Endometrial microvascular endothelial cells (primary cell): ENCODE data around the gene MAML2. TPM values are rescaled to one million over a fixed set of nuclear protein-coding genes. Genes with fewer than 3 reads are reported as not detected.

Source experiments
- in situ Hi-C: cut with HindIII; loops from 2 replicates; pipeline ENCODE4 v1.10.0; 2017; ENCODE audit warnings: low sequenced_read_pairs, low pct_unique_long_range_greater_than_20kb; ENCODE audit errors: inconsistent ontology term
- total RNA-seq: library from RNA; depleted of rRNA; stranded (reverse); fragments of >200 nt; gene quantifications from one replicate; pipeline ENCODE4 v1.2.3, GENCODE V29; 2015; ENCODE audit errors: inconsistent ontology term

Gene MAML2
- total RNA-seq, 1 donor from 2014 or later: 4.0 TPM

DNA sequence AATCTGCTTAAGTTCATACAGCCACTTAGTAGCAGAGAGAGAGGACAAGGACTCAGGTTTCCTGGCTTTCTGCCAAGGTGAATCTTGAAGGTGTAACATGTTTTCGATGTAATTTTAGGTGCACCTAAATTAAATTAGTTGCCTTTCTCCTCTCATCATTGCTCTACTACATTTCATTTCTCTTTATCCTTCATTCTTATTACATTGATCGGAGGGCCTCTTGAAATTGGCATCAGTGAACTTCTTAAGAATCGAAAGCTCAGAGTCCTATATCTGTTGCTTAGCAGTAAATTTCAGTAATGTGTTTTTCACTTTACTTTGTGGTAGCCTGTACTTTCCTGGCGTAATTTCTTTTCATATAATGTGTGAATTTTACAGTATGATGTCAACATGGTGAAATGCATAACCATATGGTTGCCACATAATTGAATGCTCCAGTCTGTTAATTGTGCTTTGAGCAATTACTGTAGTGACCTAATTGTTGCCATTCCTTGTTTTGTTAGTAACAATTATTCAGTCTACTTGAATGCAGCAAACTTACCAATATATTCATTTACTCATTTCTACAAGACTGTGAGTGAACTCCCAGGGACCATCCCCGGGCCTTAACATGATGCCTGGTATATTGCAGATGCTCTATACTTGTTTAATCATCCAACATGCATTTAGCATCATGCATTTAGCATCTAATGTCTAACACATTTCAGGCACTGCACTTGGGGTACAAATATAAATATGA, 138.1 kb downstream of the MAML2 start:
- in situ Hi-C loops: no loop called here

DNA sequence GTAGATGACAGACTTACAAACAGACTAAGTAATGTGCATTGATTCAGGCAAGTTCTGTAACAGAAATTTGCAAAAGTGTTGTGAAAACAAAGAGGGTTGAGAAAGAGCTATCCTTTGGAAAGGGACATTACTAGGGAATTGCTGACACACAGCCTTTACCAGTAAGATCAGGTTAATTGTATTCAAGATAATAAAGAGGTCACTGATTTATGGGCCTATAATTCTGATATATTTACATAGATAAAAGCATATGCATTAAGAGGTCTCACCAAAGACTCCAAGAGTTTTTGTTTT, 138.7 kb downstream of the MAML2 start:
- in situ Hi-C loops: no loop called here

DNA sequence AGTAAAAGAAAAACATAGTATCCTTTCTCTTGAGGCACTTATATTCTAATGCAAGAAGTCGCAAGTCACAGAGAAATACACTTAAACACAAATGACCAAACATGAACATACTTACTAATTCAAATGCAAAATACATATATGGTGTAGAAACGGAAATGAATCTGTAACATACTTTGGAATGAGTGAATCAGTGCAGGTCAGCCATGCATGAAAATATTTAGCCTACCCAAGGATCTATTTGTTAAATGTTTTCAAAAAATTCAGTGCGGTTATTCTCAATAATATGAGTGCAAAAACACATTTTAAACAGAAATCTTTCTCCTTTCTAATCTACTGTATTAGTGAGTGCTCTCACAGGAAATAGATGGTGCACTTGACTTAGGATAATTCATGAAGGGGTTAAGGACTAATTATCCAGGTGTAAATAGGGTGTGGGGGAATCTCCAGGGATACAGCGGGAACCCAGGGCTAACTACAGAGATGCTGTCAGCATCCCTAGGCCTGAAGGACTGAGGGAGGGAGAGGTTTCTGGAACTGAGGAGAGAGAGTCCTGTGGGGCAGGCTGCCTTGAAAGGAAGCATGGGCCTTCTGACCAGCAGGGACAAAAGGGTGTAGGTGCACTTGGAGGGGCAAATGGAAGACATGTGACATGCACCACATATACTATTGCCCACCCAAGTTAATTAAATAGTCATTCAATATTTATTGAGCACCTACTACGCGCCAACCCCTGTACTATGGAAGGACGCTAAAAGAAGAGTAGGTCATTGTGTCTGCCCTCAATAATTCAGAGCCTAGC, 139.2 kb downstream of the MAML2 start:
- in situ Hi-C loops: no loop called here

DNA sequence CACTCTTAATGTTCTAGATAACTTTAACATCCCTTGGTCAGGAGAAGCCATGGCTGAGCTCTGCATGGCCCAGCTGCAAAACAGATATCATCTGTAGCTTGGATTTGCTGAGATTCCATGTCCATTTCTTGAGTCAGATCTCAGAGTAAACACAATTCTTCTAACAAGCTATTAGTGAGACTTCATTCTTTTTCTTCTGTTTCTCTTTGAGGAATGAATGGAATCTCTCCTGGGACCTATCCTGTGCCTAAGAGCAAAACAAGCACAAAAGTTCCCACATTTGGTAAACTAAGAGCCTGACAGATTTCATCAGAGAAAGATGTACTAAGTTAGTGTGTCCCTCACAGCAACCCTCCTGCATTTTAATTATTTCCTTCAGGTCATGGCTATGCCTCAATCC, 142.8 kb downstream of the MAML2 start:
- in situ Hi-C loops: no loop called here

DNA sequence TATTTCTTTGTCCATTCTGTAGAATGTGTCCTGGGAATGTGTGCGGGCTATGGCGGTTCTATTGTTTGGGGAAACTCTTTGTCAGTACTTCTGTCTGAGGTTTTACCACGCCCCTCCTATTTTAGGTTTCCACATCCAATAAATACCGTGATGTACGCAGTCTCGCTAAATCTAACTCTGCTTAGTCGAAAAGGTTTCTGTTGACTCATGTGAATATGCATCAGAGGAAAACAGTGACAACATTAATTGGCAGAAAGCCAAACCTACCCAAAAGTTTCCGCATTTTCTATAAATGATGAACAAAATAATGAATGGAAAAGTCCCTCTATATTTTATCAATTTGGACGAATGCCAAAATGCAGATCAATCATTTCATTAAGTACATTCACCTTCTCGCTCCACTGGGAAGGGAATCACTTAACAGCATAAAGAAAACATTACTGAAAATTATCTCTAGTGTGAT, 143.4 kb downstream of the MAML2 start:
- in situ Hi-C loops: no loop called here

DNA sequence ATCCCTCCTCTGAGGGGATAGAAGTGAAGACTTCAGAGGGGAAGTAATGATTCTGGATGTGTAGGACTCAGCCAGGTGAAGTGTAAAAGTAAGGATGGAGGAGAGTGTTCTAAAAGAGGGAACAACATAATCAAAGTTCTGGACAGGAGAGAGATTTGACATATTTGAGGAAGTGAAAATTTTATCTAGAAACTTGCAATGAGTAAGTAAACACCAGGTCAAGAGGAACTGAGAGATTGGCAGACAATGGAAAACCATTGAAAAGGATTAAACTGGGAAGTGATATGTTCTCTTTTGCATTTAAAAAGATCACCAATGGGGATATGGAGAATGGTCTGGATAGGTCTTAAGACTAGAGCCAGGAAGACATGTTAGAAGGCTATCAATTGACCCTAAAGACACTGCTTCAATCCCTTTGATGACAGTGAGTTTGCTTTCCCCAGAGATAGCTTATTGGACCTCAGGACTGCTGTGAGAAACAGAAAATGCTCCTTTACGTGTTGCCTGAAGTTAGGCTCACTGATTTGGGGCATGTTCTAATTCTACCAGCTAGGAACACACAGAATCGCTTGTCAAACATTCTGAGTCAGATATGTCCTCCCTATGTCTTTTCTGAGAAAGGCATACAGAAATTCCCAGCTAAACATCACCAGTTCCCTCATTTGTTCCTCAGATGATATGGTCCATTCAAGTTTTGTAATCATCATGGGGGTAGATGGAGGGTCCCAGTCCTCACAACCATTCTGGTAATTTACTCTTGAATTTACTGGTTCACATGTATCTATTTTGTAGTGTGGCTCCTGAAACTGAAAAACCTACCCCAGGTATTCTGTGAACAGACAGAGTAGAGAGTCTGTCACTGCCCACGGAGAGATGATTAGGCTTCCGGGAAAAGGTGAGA, 144.9 kb downstream of the MAML2 start:
- in situ Hi-C loops: no loop called here

DNA sequence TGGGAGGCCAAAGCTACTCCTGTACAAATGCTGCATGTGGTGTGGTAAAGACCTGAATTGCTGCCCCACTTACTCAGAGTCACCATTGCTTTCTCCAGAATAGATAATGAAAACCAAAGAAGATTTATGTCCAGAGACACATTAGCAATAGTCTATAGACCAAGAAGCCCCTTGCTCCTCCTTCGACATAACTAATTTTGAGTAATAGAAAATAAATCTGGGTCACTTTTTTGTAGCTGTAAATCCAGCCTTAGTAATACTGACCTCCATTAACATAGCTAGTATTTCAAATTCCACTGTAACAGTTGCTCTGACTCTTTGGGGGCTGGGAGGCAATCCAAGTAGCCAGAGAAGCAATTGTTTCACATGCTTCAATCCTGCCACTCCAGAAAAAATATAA, 145.9 kb downstream of the MAML2 start:
- in situ Hi-C loops: no loop called here

DNA sequence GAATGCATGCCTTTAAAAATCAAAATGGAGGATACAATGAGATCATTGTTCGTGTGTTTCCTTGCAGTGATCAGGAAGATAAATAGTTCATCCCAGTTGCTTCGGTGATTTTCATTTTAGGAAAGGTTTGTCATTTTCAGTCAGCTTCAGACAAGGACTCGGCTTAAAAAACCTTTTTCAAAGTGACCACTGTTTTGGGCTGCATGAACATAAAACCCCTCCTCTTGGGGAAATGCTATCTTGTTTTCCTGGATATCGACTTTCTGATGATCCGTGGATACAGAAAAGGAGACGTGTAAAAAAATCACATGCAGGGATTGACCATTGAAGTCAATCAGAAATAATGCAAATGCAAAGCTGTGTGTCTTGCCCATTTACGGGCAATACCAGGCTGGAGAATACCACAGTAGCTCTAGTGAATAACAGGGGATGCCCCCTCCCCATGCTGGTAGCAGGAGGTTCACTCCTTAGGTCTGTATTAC, 146.8 kb downstream of the MAML2 start:
- in situ Hi-C loops: no loop called here

DNA sequence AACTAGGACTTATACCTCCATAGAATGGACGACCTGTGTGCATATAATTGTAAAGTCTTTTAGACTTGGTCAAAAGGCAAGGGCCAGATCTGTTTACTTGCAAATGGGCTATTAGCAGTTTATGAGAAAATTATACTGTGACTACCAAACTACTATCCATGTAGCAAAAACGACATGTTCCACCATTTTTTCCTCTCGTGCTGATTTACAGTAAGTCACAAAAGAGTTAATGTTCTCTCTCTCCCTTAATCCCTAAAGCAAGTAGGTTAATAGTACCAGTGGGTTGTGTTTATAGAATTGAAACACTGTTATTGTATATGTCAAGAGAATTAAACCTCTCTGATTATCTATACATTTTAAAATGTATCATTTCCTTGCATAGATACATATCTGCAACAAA, 147.3 kb downstream of the MAML2 start:
- in situ Hi-C loops: no loop called here

DNA sequence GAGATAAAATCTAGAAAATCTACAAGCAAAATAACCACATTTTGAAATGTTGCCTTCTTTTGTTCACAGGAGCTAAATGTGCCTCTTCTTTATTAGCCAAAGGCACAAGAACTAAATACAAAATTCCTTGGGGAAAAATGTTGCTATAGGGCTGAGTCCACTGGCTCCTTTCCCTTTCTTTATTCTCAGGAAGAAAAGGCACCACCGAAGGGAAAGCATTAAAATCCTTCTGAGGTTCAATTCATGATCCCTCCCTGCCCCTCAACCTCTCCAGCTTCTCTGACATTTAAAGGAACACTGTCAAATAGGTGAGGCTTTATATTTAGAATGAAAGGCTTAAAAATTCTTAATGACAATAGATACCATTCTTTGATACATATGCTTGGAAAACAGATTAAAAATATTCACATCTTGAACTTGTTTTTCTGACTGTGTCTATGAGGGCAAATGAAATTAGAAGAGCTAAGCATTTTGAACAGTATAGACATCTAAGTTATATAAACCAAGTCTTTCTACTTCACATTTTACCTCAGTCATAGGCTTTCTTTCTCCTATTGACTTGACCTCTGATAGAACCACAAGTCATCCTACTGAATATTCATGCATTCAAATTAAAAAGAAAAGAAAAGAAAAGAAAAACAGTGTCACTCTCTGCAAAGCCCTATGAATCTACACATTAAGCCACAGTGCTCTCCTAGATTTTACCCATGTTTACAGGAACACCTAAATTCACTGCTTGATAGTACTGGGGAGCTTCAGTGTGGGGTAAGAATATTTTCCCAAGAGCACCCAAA, 148.2 kb downstream of the MAML2 start:
- in situ Hi-C loops: no loop called here

DNA sequence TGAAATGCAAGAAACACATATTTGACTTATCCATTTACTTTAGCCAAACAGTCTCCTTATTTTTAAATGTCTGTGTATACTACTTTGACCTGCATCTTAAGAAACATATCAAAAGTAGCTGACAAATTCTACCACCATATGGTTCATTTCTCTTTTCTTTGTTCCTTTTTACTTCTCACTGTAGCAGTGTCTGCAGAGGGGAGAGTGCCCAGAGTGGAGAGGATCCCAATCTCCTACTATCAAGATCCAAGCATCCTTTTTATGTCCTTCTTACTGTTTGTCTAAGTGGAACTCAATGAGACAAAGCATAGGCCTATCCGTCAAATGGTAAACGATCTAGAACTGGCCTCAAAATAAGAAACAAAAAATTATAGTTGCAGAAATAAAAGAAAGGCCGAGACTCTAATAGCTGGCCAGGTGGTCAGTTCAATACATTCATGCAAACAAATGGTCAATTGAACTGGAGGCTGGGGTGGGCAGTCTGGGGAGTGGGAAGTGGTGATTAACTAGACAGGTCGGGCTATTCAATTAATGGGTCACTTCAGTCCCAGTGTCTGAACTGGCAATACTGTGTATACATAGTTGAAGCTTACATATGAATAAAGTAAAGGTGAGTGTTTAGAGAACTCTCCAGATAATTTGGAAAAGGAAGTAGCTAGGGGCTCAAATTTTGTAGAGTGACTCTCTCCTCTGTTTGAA, 149.1 kb downstream of the MAML2 start:
- in situ Hi-C loops: no loop called here

DNA sequence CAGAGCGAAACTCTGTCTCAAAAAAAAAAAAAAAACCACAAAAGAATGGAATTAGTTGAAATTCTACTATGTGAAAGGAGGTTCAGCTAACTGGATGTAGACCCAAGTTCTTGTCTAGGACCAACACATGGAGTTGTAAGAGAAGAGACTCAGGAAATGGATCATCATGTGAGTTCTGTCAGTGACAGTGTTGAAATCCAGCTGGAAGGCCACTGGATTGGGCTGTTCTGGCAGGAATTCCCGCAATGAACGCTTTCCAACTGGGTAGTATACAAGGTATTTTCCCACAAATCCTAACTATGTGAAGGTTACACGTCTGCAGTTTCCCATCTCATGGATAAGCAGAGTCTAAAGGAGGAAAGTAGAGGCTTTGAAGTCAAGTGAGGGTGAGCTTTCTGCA, 151.2 kb downstream of the MAML2 start:
- in situ Hi-C loops: no loop called here

DNA sequence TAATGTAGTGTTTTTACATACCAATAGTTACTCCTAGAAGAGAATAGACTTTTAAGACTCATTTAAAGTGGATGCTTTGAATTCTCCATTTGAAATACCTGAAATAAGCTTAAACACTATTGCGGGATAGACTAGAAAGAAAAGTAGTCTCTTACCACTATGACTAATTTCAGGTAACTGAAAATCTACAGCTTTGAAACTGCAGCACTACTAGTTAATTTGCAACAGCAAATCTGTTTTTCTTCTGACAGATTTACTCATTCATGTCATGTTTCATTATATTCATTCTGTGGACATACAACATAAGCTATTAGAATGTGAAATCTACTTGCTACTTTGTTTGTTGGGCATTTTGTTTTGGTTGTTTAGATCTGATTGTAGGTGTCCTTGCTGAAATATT, 153.6 kb downstream of the MAML2 start:
- in situ Hi-C loops: no loop called here

DNA sequence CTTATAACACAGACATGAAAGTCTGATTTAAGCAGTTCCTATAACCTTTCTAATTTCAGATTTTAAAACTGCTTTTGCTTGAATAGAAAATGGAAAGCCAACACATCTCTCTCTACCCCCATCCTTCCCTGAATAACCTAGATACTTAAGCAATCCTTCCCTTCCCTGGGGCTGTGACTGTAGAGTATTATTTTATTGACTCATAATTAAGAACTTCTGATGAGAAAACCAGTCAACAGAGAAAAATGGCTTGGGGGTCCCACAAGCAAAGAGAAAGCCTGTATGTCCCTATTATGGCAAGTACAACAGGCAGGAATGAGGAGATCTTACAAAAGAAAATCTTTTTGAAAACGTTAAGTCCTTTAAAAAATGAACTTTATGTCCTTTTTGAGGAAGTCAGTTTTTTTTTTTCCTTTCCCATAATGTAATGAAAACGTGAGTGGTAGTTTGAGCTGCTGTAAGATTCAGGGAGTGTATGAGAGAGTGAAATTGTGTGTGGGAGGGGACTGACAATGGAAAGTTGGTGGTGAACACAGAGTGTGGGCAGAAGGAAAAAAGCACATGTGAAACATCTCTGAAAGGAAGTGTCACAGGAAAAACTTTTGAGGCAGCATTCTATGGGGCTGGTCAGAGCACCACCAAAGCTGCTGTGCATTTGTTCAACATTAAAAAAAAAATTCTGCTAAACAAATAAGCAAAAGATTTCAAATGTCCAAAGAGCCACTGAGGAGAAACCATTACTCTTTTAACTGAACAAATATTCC, 154.6 kb downstream of the MAML2 start:
- in situ Hi-C loops: no loop called here

DNA sequence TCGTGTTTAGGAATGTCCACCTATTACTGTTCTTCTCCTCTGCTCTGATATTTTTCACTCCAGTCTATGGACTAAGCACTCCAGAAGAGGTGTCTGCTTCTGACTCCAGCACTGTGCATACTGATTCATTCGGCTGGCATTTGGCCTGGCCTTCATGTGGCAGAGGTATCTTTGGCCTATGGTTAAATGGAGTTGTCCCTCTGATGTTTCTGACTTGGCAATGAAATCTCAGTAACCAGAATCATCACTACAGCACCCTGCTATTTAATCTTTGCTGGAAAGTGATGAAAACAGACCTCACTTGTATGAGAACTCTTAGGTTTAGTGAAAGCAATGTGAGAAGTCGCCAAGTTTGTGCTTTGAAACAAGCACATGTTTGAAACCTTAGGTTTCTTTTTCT, 155.2 kb downstream of the MAML2 start:
- in situ Hi-C loops: no loop called here

DNA sequence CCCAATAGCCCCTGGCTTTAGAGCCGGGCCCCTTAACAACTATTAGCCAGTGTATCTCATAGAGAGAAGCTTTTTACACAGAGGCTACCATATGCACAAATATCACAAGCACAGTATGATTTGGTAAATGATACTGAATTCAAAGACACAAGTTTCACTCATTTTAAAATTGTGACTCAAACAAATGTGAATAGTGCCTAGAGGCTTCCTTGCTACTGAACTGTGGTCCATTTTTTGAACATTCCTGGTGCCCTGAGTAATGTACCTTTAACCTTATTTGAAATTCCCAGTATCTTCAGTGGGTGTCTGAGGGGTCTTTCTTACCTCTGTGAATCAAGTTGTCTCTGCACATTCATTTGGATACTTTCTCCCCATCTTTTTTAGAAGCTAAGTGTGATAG, 156.2 kb downstream of the MAML2 start:
- in situ Hi-C loops: no loop called here

DNA sequence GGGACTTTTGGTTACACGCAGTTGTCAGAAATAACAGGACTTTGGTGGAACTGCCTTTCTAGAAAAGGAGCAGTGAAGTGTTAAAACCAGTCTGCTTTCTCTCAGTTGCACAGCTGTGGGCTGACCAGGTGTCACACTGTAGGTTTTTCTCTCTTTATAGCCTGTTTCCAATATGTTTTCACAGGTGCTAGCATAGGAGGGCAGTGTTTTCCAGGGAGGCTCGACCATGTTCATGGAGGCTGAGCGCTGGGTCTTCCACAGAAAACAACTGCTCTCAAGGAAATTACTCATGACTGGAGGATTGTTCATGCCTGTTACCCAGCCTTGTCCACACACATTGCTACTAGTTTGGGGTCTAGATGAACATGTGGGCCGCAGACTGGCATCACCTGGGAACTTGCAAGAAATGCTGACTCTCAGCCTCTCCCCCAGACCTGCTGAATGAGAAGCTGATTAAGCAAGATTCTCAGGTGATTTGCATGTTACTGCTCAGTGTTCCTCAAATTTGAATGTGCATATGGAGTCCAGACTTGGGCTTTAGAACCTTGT, 157.7 kb downstream of the MAML2 start:
- in situ Hi-C loops: no loop called here
